Nephron progenitor cell (in vitro differentiated cells): ENCODE data around the gene PRKCA.

Source experiments
- DNase-seq: peaks from one replicate; pipeline ENCODE4 v3.0.0; 2021
- H3K27ac Mint-ChIP-seq: 2 replicates; pipeline ENCODE4 v1.8.0; 2021; ENCODE audit warnings: mild to moderate bottlenecking, moderate library complexity, mixed read lengths
- H3K27me3 Mint-ChIP-seq: 2 replicates; pipeline ENCODE4 v1.8.0; 2021; ENCODE audit warnings: mild to moderate bottlenecking, low read depth, mixed read lengths; ENCODE audit not compliant: poor library complexity
- H3K36me3 Mint-ChIP-seq: 2 replicates; pipeline ENCODE4 v1.8.0; 2021; ENCODE audit warnings: low read depth, mixed read lengths
- H3K4me1 Mint-ChIP-seq: 2 replicates; pipeline ENCODE4 v1.8.0; 2021; ENCODE audit warnings: mixed read lengths
- H3K4me3 Mint-ChIP-seq: 2 replicates; pipeline ENCODE4 v1.8.0; 2021; ENCODE audit warnings: mild to moderate bottlenecking, moderate library complexity, mixed read lengths
- H3K9me3 Mint-ChIP-seq: 2 replicates; pipeline ENCODE4 v1.8.0; 2021; ENCODE audit warnings: mild to moderate bottlenecking, moderate library complexity, mixed read lengths
- TF ChIP-seq, protein P1 (sequence below): fragments of 200-600 bp; sonication (generic); IDR thresholded peaks from 2 replicates; pipeline ENCODE4 v1.5.0; 2021; ENCODE audit warnings: antibody characterized with exemption

PRKCA gene

DNA sequence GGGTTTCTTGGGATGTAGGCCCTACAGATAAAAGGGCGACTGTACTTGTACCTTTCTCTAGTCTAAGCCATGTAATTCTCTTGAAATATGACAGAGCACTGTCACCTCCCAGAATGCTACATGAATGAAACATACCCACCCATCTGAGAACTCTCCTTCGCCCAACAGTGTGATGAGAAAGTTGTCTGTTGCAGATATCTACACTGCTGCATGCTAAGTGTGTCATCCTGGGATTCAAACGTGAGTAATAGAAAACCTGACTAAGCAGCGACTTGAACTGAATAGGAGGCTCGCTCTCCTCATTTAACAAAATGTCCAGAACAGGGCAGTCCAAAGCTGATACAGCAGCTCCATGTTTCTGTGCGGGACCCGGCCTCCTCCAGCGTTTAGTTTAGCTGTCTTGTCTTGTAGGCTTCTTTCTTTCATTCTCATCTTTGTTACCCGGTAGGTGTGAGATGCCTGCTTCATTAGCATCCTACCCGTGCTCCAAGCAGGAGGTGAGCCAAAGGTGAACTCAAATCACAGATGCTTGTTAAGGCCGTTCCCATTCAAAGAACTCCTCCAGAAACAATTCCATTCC lies 211.9 kb downstream of the PRKCA start:
- TF ChIP-seq, protein P1, sequence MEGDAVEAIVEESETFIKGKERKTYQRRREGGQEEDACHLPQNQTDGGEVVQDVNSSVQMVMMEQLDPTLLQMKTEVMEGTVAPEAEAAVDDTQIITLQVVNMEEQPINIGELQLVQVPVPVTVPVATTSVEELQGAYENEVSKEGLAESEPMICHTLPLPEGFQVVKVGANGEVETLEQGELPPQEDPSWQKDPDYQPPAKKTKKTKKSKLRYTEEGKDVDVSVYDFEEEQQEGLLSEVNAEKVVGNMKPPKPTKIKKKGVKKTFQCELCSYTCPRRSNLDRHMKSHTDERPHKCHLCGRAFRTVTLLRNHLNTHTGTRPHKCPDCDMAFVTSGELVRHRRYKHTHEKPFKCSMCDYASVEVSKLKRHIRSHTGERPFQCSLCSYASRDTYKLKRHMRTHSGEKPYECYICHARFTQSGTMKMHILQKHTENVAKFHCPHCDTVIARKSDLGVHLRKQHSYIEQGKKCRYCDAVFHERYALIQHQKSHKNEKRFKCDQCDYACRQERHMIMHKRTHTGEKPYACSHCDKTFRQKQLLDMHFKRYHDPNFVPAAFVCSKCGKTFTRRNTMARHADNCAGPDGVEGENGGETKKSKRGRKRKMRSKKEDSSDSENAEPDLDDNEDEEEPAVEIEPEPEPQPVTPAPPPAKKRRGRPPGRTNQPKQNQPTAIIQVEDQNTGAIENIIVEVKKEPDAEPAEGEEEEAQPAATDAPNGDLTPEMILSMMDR: no peak
- no peaks in the 10 kb centered on the region for H3K4me1 Mint-ChIP-seq
- no peaks in the 10 kb centered on the region for H3K36me3 Mint-ChIP-seq
- H3K27ac Mint-ChIP-seq: no peak overlapping the region
- H3K9me3 Mint-ChIP-seq: no peaks in the 10 kb centered on the region
- DNase-seq: no peak
- no peak overlapping the region for H3K4me3 Mint-ChIP-seq
- peaks cover 3% of the 10 kb centered on the region for H3K27me3 Mint-ChIP-seq

DNA sequence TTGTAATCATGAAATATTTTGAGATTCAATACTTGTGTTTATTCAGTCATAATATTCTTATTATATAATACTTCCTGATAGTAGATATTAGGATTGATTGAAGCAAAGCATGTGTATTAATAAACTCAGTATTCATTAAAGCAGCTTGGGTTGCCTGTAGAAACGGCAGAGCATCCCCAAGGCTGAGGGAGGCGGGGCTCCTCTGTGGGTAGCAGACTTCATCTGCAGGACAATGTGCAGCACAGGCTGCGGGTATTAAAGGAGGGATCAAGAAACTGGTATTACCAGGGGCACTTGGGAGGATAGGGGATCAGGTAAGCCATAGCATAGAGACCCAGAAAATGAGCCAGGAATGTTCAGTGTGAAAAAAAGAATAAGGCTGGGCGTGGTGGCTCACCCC lies 213.6 kb downstream of the PRKCA start:
- TF ChIP-seq, protein P1: no peak
- H3K27me3 Mint-ChIP-seq: peaks cover 3% of the 10 kb centered on the region
- no peaks in the 10 kb centered on the region for H3K4me1 Mint-ChIP-seq
- no peaks in the 10 kb centered on the region for H3K9me3 Mint-ChIP-seq
- no peak overlapping the region for H3K4me3 Mint-ChIP-seq
- H3K36me3 Mint-ChIP-seq: no peaks in the 10 kb centered on the region
- DNase-seq: no peak
- H3K27ac Mint-ChIP-seq: no peak overlapping the region

- DNase-seq: no peak
- no peak overlapping the region for H3K4me3 Mint-ChIP-seq
- no peaks in the 10 kb centered on the region for H3K36me3 Mint-ChIP-seq
- H3K4me1 Mint-ChIP-seq: peaks cover 3% of the 10 kb centered on the region
- H3K9me3 Mint-ChIP-seq: no peaks in the 10 kb centered on the region
- peak overlapping the region; percentile 4 for H3K27ac Mint-ChIP-seq
- H3K27me3 Mint-ChIP-seq: peaks cover 3% of the 10 kb centered on the region
- TF ChIP-seq, protein P1: no peak
These were observed 215.1 kb downstream of the PRKCA start for GRCh38 chr17:66517336-66518009.

DNA sequence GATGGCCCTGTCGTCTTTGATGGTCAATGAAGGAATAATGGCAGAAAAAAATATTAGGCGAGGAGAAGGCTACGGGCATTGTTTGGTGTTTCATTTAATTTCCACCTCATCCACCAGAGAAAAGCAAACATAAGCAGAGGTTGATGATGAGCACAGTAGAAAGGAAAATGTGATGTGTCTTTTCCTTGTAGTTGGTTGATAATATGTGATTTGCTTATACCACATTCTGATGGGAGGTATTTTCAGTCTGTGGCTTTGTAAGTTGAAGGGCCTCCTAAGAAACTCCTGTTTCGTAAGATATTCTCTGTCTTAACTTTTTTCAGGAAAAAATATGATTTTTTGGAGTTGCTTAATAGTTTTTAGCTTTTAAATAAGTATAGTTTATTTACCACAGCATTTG lies 215.7 kb downstream of the PRKCA start:
- Mint-ChIP-seq H3K27me3 (peaks cover 3% of the 10 kb centered on the region), H3K4me1 (peaks cover 10% of the 10 kb centered on the region), H3K9me3 (no peaks in the 10 kb centered on the region), H3K36me3 (no peaks in the 10 kb centered on the region), H3K27ac (no peak overlapping the region), H3K4me3 (no peak overlapping the region)
- TF ChIP-seq, protein P1: no peak
- no peak for DNase-seq

DNA sequence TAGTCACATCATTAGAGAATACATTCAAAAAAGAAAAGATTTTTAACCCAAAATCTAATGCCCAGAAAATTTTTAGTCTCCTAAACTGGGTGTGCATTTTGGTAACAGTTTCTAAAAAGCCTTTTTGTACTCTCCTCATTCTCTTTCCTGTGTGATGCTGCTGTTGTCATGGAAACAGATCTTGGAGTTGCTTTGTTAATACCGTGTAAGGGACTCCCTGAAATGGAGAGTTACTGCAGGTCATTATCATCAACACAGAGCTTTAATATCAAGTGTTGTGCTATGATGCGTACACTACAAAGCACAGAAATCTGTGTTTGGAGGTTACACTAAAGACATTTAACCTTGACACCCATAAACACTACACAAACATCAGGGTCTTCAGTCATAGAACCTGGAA lies 216.3 kb downstream of the PRKCA start:
- H3K27me3 Mint-ChIP-seq: peaks cover 3% of the 10 kb centered on the region
- H3K9me3 Mint-ChIP-seq: no peaks in the 10 kb centered on the region
- no peak overlapping the region for H3K27ac Mint-ChIP-seq
- H3K4me3 Mint-ChIP-seq: no peak overlapping the region
- TF ChIP-seq, protein P1: no peak
- no peaks in the 10 kb centered on the region for H3K36me3 Mint-ChIP-seq
- DNase-seq: no peak
- H3K4me1 Mint-ChIP-seq: peaks cover 15% of the 10 kb centered on the region

DNA sequence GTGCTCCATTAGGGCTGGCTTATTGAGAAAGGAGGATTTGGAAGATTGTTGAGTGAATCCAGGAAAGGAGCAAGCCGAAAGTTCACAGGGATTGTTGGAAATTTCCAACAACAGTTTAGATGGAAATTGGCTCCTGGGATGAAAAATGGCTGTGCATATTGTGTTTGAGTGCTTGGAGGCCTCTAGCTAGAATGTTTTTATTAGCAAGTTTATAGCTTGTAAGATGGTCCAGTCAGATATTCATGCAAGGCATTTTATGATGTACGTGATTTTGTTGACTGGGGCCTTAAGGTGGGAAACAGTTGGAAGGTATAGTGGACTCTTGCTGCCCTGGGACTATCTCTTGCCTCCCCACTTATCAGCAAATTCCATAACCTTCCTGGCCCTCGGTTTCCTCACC lies 216.7 kb downstream of the PRKCA start:
- Mint-ChIP-seq H3K27me3 (peaks cover 3% of the 10 kb centered on the region), H3K4me1 (peaks cover 20% of the 10 kb centered on the region), H3K27ac (no peak overlapping the region)

More for the DNA sequence above, 216.7 kb downstream of the PRKCA start:
- no peak for DNase-seq
- TF ChIP-seq, protein P1: no peak
- Mint-ChIP-seq H3K9me3 (no peaks in the 10 kb centered on the region), H3K4me3 (no peak overlapping the region), H3K36me3 (no peaks in the 10 kb centered on the region)
